SK-N-SH (cell line): ENCODE data around the gene APPL1. TPM values are rescaled to one million over a fixed set of nuclear protein-coding genes. Genes with fewer than 3 reads are reported as not detected.

Experiments
- CTCF ChIA-PET: fragments of 300-600, 350-600 bp; formaldehyde crosslinking; extraction: SDS; loops from one replicate; lab custom pipeline; 2021; lab: Yijun Ruan, JAX
- POLR2A ChIA-PET: fragments of 350-600 bp; sonication (Branson Sonifier 250); formaldehyde crosslinking; extraction: SDS; loops from one replicate; lab custom pipeline; 2020; ENCODE audit warnings: antibody characterized with exemption, inconsistent platforms; lab: Yijun Ruan, JAX
- DNase-seq: peaks from one replicate; pipeline ENCODE4 v3.0.0; 2012
- H2AFZ ChIP-seq: fragments of 200-600 bp; sonication (generic); 2 replicates; pipeline ENCODE4 v1.8.1; 2016; ENCODE audit warnings: antibody characterized with exemption, mild to moderate bottlenecking, low read depth
- H3F3A ChIP-seq: fragments of 200-600 bp; sonication (generic); replicated peaks from 2 replicates; pipeline ENCODE3; 2016; ENCODE audit warnings: antibody characterized with exemption, mild to moderate bottlenecking; ENCODE audit not compliant: insufficient read depth
- H3K27ac ChIP-seq, 2 experiments: fragments of 200-500 bp in 1 of 2; fragments of 200-600 bp in 1 of 2; sonication (Bioruptor generic) in 1 of 2; sonication (generic), shearing (Covaris generic) in 1 of 2; 2 replicates each; pipeline versions ENCODE4 v1.5.1 to v1.6.1; 2014 to 2016; ENCODE audit warnings: low read depth in 2 of 2, inconsistent platforms in 1 of 2, low read length in 1 of 2, mild to moderate bottlenecking in 1 of 2, mixed read lengths in 1 of 2
- H3K27me3 ChIP-seq: fragments of 200-600 bp; sonication (generic), shearing (Covaris generic); 2 replicates; pipeline ENCODE4 v1.6.1; 2016; ENCODE audit warnings: mixed run types; ENCODE audit not compliant: insufficient read depth
- H3K36me3 ChIP-seq, 2 experiments: fragments of 200-500 bp in 1 of 2; fragments of 200-600 bp in 1 of 2; sonication (Bioruptor generic) in 1 of 2; sonication (generic) in 1 of 2; replicated peaks in 1 of 2; 2 replicates each; pipeline versions ENCODE3 to v1.5.1; 2014 to 2016; ENCODE audit warnings: low read length in 1 of 2, mild to moderate bottlenecking in 1 of 2; ENCODE audit not compliant: insufficient read depth in 2 of 2, control insufficient read depth in 1 of 2
- H3K4me1 ChIP-seq, 2 experiments: fragments of 200-500 bp in 1 of 2; fragments of 200-600 bp in 1 of 2; sonication (Bioruptor generic) in 1 of 2; sonication (generic), shearing (Covaris generic) in 1 of 2; 2 replicates each; pipeline versions ENCODE4 v1.5.1 to v1.6.1; 2014 to 2016; ENCODE audit warnings: low read depth in 1 of 2, low read length in 1 of 2, mixed run types in 1 of 2; ENCODE audit not compliant: insufficient read depth in 2 of 2, control insufficient read depth in 1 of 2
- H3K4me2 ChIP-seq: fragments of 200-600 bp; sonication (generic), shearing (Covaris generic); 2 replicates; pipeline ENCODE4 v1.6.1; 2017; ENCODE audit warnings: mixed run types
- H3K4me3 ChIP-seq, 2 experiments: fragments of 200-500 bp in 1 of 2; fragments of 200-600 bp in 1 of 2; sonication (Bioruptor generic) in 1 of 2; sonication (generic), shearing (Covaris generic) in 1 of 2; 2 replicates each; pipeline versions ENCODE4 v1.5.1 to v1.8.1; 2014 to 2016; ENCODE audit warnings: low read depth in 2 of 2, inconsistent platforms in 1 of 2, low read length in 1 of 2, mild to moderate bottlenecking in 1 of 2, mixed read lengths in 1 of 2, moderate library complexity in 1 of 2
- H3K79me2 ChIP-seq: fragments of 200-600 bp; sonication (generic); 2 replicates; pipeline ENCODE4 v1.8.1; 2017; ENCODE audit warnings: mild to moderate bottlenecking; ENCODE audit not compliant: insufficient read depth
- H3K9ac ChIP-seq: fragments of 200-600 bp; sonication (generic); 2 replicates; pipeline ENCODE4 v1.6.1; 2017; ENCODE audit warnings: mixed run types
- H3K9me2 ChIP-seq: fragments of 200-600 bp; sonication (generic); 2 replicates; pipeline ENCODE4 v1.6.1; 2017; ENCODE audit warnings: mixed run types
- H3K9me3 ChIP-seq: fragments of 200-600 bp; sonication (generic); 2 replicates; pipeline ENCODE4 v1.6.1; 2017; ENCODE audit warnings: mixed run types, mild to moderate bottlenecking, moderate library complexity
- H4K20me1 ChIP-seq: fragments of 200-600 bp; sonication (generic); 2 replicates; pipeline ENCODE4 v1.6.1; 2017; ENCODE audit warnings: mild to moderate bottlenecking, mixed run types; ENCODE audit not compliant: insufficient read depth
- EP300 ChIP-seq, 2 experiments: IDR thresholded peaks; 2 replicates each; pipeline versions ENCODE4 v1.4.0 to v1.6.1; 2012; ENCODE audit warnings: borderline replicate concordance in 1 of 2, low read depth in 1 of 2, low read length in 1 of 2
- EZH2phosphoT487 ChIP-seq: fragments of 200-600 bp; sonication (generic); IDR thresholded peaks from 2 replicates; pipeline ENCODE4 v1.6.1; 2017; ENCODE audit warnings: low read depth, mixed run types, mild to moderate bottlenecking, antibody characterized with exemption, moderate library complexity, borderline replicate concordance
- FOSL2 ChIP-seq: IDR thresholded peaks from 2 replicates; pipeline ENCODE4 v1.4.0; 2012; ENCODE audit warnings: low read depth, mild to moderate bottlenecking, moderate library complexity, borderline replicate concordance
- FOXM1 ChIP-seq: IDR thresholded peaks from 2 replicates; pipeline ENCODE4 v1.4.0; 2012; ENCODE audit warnings: low read depth, mild to moderate bottlenecking
- GABPA ChIP-seq: IDR thresholded peaks from 2 replicates; pipeline ENCODE4 v1.4.0; 2012; ENCODE audit warnings: low read depth, mild to moderate bottlenecking
- GATA2 ChIP-seq: sonication (generic); formaldehyde crosslinking; IDR thresholded peaks from 2 replicates; pipeline ENCODE4 v1.5.0; 2020; ENCODE audit warnings: mild to moderate bottlenecking, missing genetic modification reagents
- JUND ChIP-seq: IDR thresholded peaks from 2 replicates; pipeline ENCODE4 v1.4.0; 2012
- MEF2A ChIP-seq: IDR thresholded peaks from 2 replicates; pipeline ENCODE4 v1.4.0; 2012; ENCODE audit warnings: low read depth, borderline replicate concordance
- NRF1 ChIP-seq: IDR thresholded peaks from 2 replicates; pipeline ENCODE4 v1.6.1; 2012; ENCODE audit warnings: low read depth, mild to moderate bottlenecking, low read length
- POLR2AphosphoS5 ChIP-seq: IDR thresholded peaks from 2 replicates; pipeline ENCODE4 v1.6.1; 2012; ENCODE audit warnings: low read depth, low read length
- RAD21 ChIP-seq: IDR thresholded peaks from 2 replicates; pipeline ENCODE4 v1.6.1; 2012; ENCODE audit warnings: mild to moderate bottlenecking, low read length
- RFX5 ChIP-seq: IDR thresholded peaks from 2 replicates; pipeline ENCODE4 v1.6.1; 2012; ENCODE audit warnings: mild to moderate bottlenecking, improper control_type of control experiment, low read length
- YY1 ChIP-seq: IDR thresholded peaks from 2 replicates; pipeline ENCODE4 v1.4.0; 2012; ENCODE audit warnings: low read depth, mild to moderate bottlenecking
- WGBS: methylation state at CpG from one replicate; pipeline ENCODE4 v1.1.6; 2017; ENCODE audit warnings: low lambda C conversion rate; 5-methylcytosine and 5-hydroxymethylcytosine counted together
- polyA plus RNA-seq, 3 experiments: library from polyadenylated mRNA; depleted of rRNA; stranded (reverse); fragments of >200 nt; gene quantifications; 2 replicates each; pipeline ENCODE4 v1.2.3, GENCODE V29; 2012
- TF ChIP-seq, protein P1 (sequence below): fragments of 200-600 bp; sonication (generic); IDR thresholded peaks from 2 replicates; pipeline ENCODE4 v1.6.1; 2017; ENCODE audit warnings: antibody characterized with exemption, mild to moderate bottlenecking, moderate library complexity
- TF ChIP-seq, protein P2 (sequence below): IDR thresholded peaks from 2 replicates; pipeline ENCODE4 v1.6.1; 2012; ENCODE audit warnings: mild to moderate bottlenecking, low read depth, low read length, moderate library complexity
- TF ChIP-seq, protein P3 (sequence below): fragments of 150-350 bp; IDR thresholded peaks from 2 replicates; pipeline ENCODE4 v1.6.1; 2017; ENCODE audit warnings: antibody characterized with exemption, low read length, low read depth, borderline replicate concordance

The APPL1 gene
- polyA plus RNA-seq, 1 of the 3 experiments (the other 2 are of a cell fraction): 6.9 TPM

DNA sequence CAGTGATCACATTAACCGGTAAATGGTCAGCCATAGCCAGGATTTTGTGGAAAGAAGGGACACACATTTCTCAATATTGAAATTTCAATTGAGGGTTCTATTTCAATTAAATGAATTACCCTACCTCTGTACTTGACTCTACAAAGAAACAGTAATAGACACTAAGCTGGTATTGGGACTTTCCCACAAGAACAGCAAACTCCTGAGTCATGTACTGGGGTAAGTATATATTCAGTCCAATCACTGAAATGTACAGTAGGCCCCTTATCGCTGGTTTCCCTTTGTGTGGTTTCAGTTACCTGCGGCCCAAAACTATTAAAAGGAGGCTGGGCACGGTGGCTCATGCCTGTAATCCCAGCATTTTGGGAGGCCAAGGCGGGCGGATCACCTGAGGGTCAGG, 47.3 kb downstream of the APPL1 start:
- no peaks in the 10 kb centered on the region for H4K20me1 ChIP-seq
- POLR2A ChIA-PET: no interaction called here
- H2AFZ ChIP-seq: no peak overlapping the region
- H3K36me3 ChIP-seq: peaks cover 33 to 42% of the 10 kb centered on the region in 2 experiments
- CTCF ChIA-PET: no interaction called here
- H3K9me2 ChIP-seq: no peaks in the 10 kb centered on the region
- no peaks in the 10 kb centered on the region for H3K4me1 ChIP-seq
- H3K27me3 ChIP-seq: no peaks in the 10 kb centered on the region
- no peak overlapping the region for H3K4me2 ChIP-seq
- 100% methylated on average over 6 of the region's 6 CpGs for WGBS
- H3K79me2 ChIP-seq: no peaks in the 10 kb centered on the region; the same call in 1 of the 2 replicates
- H3K9ac ChIP-seq: no peak overlapping the region
- no peak overlapping the region for H3K27ac ChIP-seq
- H3K9me3 ChIP-seq: no peaks in the 10 kb centered on the region
- TF ChIP-seq JUND (no peak), NRF1 (no peak), EZH2phosphoT487 (no peak), FOSL2 (no peak), MEF2A (no peak), GABPA (no peak), RAD21 (no peak), FOXM1 (no peak), GATA2 (no peak), YY1 (no peak), RFX5 (no peak), EP300 (IDR thresholded peaks at IDR 0.05; ENCODE audit: borderline replicate concordance in 1 of 2, low read depth in 1 of 2, low read length in 1 of 2) (no peak), POLR2AphosphoS5 (no peak)
- TF ChIP-seq, protein P1, sequence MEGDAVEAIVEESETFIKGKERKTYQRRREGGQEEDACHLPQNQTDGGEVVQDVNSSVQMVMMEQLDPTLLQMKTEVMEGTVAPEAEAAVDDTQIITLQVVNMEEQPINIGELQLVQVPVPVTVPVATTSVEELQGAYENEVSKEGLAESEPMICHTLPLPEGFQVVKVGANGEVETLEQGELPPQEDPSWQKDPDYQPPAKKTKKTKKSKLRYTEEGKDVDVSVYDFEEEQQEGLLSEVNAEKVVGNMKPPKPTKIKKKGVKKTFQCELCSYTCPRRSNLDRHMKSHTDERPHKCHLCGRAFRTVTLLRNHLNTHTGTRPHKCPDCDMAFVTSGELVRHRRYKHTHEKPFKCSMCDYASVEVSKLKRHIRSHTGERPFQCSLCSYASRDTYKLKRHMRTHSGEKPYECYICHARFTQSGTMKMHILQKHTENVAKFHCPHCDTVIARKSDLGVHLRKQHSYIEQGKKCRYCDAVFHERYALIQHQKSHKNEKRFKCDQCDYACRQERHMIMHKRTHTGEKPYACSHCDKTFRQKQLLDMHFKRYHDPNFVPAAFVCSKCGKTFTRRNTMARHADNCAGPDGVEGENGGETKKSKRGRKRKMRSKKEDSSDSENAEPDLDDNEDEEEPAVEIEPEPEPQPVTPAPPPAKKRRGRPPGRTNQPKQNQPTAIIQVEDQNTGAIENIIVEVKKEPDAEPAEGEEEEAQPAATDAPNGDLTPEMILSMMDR: no peak
- TF ChIP-seq, protein P2, sequence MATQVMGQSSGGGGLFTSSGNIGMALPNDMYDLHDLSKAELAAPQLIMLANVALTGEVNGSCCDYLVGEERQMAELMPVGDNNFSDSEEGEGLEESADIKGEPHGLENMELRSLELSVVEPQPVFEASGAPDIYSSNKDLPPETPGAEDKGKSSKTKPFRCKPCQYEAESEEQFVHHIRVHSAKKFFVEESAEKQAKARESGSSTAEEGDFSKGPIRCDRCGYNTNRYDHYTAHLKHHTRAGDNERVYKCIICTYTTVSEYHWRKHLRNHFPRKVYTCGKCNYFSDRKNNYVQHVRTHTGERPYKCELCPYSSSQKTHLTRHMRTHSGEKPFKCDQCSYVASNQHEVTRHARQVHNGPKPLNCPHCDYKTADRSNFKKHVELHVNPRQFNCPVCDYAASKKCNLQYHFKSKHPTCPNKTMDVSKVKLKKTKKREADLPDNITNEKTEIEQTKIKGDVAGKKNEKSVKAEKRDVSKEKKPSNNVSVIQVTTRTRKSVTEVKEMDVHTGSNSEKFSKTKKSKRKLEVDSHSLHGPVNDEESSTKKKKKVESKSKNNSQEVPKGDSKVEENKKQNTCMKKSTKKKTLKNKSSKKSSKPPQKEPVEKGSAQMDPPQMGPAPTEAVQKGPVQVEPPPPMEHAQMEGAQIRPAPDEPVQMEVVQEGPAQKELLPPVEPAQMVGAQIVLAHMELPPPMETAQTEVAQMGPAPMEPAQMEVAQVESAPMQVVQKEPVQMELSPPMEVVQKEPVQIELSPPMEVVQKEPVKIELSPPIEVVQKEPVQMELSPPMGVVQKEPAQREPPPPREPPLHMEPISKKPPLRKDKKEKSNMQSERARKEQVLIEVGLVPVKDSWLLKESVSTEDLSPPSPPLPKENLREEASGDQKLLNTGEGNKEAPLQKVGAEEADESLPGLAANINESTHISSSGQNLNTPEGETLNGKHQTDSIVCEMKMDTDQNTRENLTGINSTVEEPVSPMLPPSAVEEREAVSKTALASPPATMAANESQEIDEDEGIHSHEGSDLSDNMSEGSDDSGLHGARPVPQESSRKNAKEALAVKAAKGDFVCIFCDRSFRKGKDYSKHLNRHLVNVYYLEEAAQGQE: no peak
- TF ChIP-seq, protein P3, sequence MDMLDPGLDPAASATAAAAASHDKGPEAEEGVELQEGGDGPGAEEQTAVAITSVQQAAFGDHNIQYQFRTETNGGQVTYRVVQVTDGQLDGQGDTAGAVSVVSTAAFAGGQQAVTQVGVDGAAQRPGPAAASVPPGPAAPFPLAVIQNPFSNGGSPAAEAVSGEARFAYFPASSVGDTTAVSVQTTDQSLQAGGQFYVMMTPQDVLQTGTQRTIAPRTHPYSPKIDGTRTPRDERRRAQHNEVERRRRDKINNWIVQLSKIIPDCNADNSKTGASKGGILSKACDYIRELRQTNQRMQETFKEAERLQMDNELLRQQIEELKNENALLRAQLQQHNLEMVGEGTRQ: no peak
- no peak overlapping the region for H3K4me3 ChIP-seq
- no peaks in the 10 kb centered on the region for H3F3A ChIP-seq
- DNase-seq: no peak
